ENCODE measurements around the gene IDI1.

IDI1 gene

GRCh38 chr10:1020958-1021357 lies 28.0 kb downstream of the IDI1 start:
- H3K4me3 ChIP-seq (ENCODE audit: low read length), result no peak overlapping the region

GRCh38 chr10:1020460-1020859 lies 28.5 kb downstream of the IDI1 start:
- no peak overlapping the region for H3K4me2 ChIP-seq (ENCODE audit: low read length)
- peaks cover 22% of the 10 kb centered on the region for H3K36me3 ChIP-seq (replicated peaks; ENCODE audit: low read depth, low read length)
- H3K27me3 ChIP-seq (ENCODE audit: low read depth, low read length), result no peaks in the 10 kb centered on the region
- TF ChIP-seq CTCF (IDR thresholded peaks at IDR 0.05; ENCODE audit: low read depth, low read length) (no peak), EZH2phosphoT487 (IDR thresholded peaks at IDR 0.05; ENCODE audit: low read depth) (no peak)
- H3K9me3 ChIP-seq (ENCODE audit: insufficient read depth, low read length), result no peaks in the 10 kb centered on the region
- H3K4me1 ChIP-seq (ENCODE audit: low read length), result no peaks in the 10 kb centered on the region
- no peak overlapping the region for H2AFZ ChIP-seq (ENCODE audit: low read depth, low read length)
- no peak overlapping the region for H3K4me3 ChIP-seq (ENCODE audit: low read length)
- no peak overlapping the region for H3K27ac ChIP-seq (ENCODE audit: low read length)
- H3K79me2 ChIP-seq (ENCODE audit: low read length), result no peaks in the 10 kb centered on the region
- no peaks in the 10 kb centered on the region for H4K20me1 ChIP-seq (ENCODE audit: insufficient read depth, low read length)
- no peak overlapping the region for H3K9ac ChIP-seq (ENCODE audit: low read length)

More at GRCh38 chr10:1020958-1021357, 28.0 kb downstream of the IDI1 start:
- Histone ChIP-seq H3K36me3 (replicated peaks; ENCODE audit: low read depth, low read length) (peaks cover 21% of the 10 kb centered on the region), H4K20me1 (ENCODE audit: insufficient read depth, low read length) (no peaks in the 10 kb centered on the region), H3K27ac (ENCODE audit: low read length) (no peak overlapping the region), H3K27me3 (ENCODE audit: low read depth, low read length) (no peaks in the 10 kb centered on the region), H3K4me1 (ENCODE audit: low read length) (no peaks in the 10 kb centered on the region), H2AFZ (ENCODE audit: low read depth, low read length) (no peak overlapping the region), H3K4me2 (ENCODE audit: low read length) (no peak overlapping the region), H3K9me3 (ENCODE audit: insufficient read depth, low read length) (no peaks in the 10 kb centered on the region), H3K79me2 (ENCODE audit: low read length) (no peaks in the 10 kb centered on the region), H3K9ac (ENCODE audit: low read length) (no peak overlapping the region)
- TF ChIP-seq CTCF (IDR thresholded peaks at IDR 0.05; ENCODE audit: low read depth, low read length) (no peak), EZH2phosphoT487 (IDR thresholded peaks at IDR 0.05; ENCODE audit: low read depth) (no peak)

- Histone ChIP-seq H3K79me2 (ENCODE audit: low read length) (no peaks in the 10 kb centered on the region), H3K9me3 (ENCODE audit: insufficient read depth, low read length) (no peaks in the 10 kb centered on the region), H3K27ac (ENCODE audit: low read length) (no peak overlapping the region), H4K20me1 (ENCODE audit: insufficient read depth, low read length) (no peaks in the 10 kb centered on the region), H3K4me2 (ENCODE audit: low read length) (no peak overlapping the region), H3K27me3 (ENCODE audit: low read depth, low read length) (no peaks in the 10 kb centered on the region), H3K4me3 (ENCODE audit: low read length) (no peak overlapping the region), H3K36me3 (replicated peaks; ENCODE audit: low read depth, low read length) (peaks cover 24% of the 10 kb centered on the region), H2AFZ (ENCODE audit: low read depth, low read length) (no peak overlapping the region), H3K4me1 (ENCODE audit: low read length) (no peaks in the 10 kb centered on the region), H3K9ac (ENCODE audit: low read length) (no peak overlapping the region)
- TF ChIP-seq CTCF (IDR thresholded peaks at IDR 0.05; ENCODE audit: low read depth, low read length), result no peak
- TF ChIP-seq EZH2phosphoT487 (IDR thresholded peaks at IDR 0.05; ENCODE audit: low read depth), result no peak
Observed at GRCh38 chr10:1019362-1019761, 29.6 kb downstream of the IDI1 start.

GRCh38 chr10:1015688-1016087 lies 33.2 kb downstream of the IDI1 start:
- Histone ChIP-seq H3K36me3 (replicated peaks; ENCODE audit: low read depth, low read length) (peaks cover 38% of the 10 kb centered on the region), H3K9ac (ENCODE audit: low read length) (no peak overlapping the region), H3K27ac (ENCODE audit: low read length) (no peak overlapping the region), H3K79me2 (ENCODE audit: low read length) (no peaks in the 10 kb centered on the region), H3K4me3 (ENCODE audit: low read length) (no peak overlapping the region), H3K27me3 (ENCODE audit: low read depth, low read length) (no peaks in the 10 kb centered on the region), H3K9me3 (ENCODE audit: insufficient read depth, low read length) (no peaks in the 10 kb centered on the region), H2AFZ (ENCODE audit: low read depth, low read length) (no peak overlapping the region), H3K4me1 (ENCODE audit: low read length) (no peaks in the 10 kb centered on the region), H3K4me2 (ENCODE audit: low read length) (no peak overlapping the region), H4K20me1 (ENCODE audit: insufficient read depth, low read length) (no peaks in the 10 kb centered on the region)
- TF ChIP-seq EZH2phosphoT487 (IDR thresholded peaks at IDR 0.05; ENCODE audit: low read depth), result no peak
- TF ChIP-seq CTCF (IDR thresholded peaks at IDR 0.05; ENCODE audit: low read depth, low read length), result no peak
